Activated naive CD4-positive, alpha-beta T cell treated with Interleukin-2 at 50 U/mL for 16 hours (primary cell): ENCODE results near the gene ANXA2R.
"Not testable (repeated sequence)": the region's sequence is repeated elsewhere in the genome, so short reads cannot be mapped to it uniquely, and the experiment has no call there.

Experiments used
- DNase-seq: peaks from one replicate; pipeline ENCODE4 v3.0.0-alpha.2; 2020

The ANXA2R gene

DNA sequence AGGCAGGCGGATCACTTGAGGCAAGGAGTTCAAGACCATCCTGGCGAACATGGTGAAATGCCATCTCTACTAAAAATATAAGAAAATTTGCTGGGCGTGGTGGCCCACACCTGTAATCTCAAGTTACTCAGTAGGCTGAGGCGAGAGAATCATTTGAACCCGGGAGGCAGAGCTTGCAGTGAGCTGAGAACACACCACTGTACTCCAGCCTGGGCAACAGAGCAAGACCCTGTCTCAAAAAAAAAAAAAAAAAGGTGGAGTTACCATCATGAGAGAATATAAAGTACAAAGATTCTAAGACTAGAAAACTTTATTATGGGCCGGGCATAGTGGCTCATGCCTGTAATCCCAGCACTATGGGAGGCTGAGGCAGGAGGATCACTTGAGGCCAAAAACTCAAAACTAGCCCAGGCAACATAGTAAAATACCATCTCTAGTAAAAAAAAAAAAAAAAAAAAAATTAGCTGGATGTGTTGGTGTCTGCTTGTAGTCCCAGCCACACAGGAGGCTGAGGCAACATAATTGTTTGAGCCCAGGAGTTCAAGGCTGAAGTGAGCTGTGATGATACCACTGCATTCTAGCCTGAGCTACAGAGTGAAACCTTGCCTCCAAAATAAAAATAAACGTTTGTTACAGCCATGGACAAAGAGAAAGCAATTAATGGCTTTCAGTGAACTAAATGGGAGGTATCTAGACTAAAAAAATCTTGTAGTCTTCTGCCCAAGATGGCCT is 12.9 kb downstream of the ANXA2R start:
- DNase-seq, result no peak

DNA sequence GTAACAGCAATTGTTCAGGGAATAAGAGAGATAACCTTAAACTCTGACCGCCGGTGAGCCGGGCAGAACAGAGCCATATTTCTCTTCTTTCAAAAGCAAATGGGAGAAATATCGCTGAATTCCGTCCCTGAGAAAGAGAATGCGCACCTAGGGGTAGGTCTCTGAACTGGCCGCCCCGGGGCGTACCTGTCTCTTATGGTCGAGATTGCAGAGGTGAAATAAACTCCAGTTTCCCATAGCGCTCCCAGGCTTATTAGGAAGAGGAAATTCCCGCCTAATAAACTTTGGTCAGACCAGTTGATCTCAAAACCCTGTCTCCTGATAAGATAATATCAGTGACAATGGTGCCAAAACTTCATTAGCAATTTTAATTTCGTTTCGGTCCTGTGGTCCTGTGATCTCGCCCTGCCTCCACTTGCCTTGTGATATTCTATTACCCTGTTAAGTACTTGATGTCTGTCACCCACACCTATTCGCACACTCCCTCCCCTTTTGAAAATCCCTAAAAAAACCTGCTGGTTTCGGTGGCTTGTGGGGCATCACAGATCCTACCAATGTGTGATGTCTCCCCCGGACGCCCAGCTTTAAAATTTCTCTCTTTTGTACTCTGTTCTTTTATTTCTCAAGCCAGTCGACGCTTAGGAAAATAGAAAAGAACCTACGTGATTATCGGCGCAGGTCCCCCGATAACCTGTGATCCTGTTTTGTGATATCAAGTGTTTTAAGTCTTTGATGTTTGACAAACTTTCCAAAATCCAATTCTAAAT is 14.8 kb downstream of the ANXA2R start:
- not testable (repeated sequence) for DNase-seq

DNA sequence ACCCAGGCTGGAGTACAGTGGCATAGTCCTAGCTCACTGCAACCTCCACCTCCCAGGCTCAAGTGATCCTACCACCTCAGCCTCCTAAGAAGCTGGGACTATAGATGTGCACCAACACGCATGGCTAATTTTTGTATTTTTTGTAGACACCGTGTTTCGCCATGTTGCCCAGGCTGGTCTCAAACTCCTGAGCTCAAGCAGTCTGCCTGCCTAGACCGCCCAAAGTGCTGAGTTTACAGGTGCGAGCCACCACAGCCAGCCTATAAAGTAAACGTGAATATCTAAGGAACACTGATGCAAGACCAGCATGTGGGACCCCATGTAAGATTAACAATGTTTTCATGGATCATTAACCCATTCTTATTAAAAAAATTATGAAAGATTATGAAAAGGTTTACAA is 15.9 kb downstream of the ANXA2R start:
- DNase-seq, result no peak

DNA sequence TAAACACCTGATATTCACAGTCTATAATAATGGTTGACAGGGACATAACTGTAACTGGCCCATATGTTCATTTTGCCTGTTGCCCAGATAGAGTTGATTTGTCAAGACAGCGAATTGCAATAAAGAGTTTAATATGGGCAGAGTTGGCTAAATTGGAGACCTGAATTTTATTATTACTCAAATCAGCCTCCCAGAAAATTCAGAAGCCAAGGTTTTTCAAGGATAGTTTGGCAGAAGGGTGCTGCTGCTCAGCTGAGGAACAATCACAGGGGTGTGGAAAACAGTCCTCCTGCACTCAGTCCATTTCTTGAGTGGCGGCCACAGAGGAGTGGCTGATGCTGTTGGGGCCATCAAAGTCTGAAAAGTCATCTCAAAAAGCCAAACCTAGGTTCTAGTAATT is 19.0 kb downstream of the ANXA2R start:
- DNase-seq, result no peak

DNA sequence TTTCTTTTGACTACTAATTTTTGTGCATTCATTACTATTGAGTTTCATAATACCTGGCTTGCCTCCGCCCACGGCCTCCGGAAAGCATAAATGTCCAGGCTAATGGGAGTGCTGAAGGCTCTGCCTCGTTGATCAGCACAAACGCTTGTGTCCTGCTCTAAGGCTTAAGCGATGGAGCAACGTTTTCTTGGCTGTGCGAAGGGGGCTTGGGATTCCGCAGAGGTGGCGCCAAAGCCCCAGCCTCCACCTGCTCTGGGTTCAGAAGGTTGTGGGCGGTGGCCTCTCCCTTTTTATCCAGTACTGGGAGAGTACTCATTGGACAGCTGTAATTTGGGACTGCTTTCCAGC is 19.7 kb downstream of the ANXA2R start:
- peak; percentile 53 for DNase-seq

DNA sequence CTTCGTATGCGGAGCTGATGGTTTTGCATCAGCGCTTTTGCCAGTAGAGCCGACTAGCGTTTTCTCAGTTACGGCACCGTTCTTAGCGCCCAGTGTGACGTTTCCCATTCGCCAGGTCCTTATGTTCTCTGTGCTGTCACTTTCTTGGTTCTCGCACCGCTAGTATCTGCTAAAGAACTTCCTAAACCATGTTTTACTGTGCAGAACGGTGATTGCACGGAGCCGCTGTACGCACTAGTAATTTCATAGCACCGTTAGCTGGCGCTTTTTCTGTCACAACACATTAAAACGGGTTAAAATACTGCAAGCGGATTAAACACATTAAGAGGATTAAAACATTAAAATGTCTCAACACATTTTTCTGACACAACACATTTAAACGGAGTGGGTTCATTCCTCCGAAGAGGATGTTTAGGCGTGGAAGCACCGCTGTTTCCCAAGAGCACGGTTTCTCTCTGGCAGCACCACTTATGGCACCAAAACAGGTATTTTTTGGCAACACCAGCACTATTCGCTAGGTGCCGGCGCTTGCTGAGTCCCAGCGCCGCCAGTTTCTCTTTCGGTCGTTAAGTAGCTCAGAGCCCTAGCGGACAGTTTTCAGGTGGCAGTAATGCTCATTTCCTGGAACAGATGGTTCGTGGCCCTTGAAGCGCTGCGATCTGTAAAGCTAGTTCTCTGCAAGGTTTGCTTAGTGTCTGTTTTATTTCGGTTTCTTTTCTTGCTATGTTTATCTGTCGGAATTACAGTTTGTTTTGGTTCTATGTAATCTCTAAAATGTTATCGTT is 20.3 kb downstream of the ANXA2R start:
- peak; percentile 84 for DNase-seq

DNA sequence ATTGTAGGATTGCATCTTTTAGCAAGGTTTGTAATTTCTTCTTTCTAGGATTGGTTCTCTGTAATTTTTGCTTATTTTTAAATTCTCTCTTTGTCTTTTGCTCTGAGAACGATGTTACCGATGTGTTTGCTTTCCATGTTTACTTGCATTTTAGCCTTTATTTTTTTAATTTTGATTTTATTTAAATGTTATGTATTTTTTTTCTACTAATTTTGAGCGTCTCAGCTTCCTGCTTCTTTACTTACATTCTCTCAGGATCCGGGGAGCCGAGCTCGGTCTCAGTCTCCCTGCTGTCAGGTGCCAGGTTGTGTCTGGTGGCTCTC is 20.9 kb downstream of the ANXA2R start:
- DNase-seq, result no peak

DNA sequence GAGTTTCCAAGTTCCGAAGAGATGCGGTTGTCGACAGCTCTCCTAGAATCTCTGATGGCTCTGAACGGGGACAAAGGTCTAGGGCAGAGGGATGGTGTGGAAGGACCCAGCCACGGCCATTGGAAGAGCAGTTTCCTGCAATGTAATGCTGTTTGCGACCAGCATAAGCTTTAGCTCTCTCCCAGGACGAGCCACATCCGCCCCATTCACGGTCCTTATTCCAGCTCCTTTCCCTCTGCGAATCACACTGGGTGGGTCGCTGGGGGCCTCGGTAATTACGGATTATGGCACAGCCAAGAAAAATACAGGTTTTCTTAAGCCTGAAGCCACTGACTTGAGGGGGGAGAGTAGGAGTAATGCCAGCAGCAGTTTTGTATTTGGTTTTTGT is 22.7 kb downstream of the ANXA2R start:
- DNase-seq, result peak; percentile 39

DNA sequence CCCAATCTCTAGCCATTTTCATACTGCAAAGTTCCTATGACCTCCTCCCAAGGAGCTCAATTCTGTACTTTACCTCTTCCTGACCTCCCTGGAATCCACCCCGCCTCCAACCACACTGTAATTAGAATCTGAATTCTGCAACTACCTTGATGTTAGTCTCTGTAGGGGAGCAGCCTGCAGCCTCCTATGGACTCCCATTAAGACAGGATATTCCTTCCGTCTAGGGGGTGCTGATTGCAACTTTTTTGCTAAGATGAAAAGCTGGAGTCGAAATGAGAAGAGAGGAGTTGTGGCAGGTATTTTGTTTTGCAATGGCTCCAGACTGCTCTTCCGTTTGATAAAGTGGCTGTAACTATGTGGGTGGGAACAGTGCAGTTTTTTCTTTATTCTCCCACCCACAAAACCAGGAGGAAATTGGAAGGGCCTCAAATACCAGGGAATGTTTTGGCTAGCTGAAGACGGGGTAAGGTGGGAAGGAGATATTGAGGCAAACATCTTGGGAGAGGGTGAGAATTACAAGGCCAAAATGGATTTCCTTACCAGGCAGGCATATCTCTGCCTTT is 23.8 kb downstream of the ANXA2R start:
- DNase-seq, result no peak

DNA sequence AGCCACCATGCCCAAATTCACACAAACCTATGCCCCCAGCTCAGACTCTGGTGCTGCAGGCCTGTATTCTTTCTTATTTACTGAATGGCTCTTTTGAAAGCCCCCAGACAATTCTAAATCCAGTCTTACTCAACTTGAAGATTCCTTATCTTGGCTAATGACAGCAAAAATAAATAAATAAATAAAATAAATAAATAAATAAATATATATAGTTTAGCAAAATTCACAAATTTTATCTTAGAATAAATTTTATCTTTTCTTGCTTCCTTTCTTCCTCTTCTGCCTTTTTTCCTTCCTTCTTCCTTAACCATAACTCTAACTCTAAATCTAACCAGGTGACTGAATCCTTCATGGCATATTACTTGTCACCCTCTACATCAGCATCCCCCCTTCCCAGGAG is 25.6 kb downstream of the ANXA2R start:
- DNase-seq, result no peak

DNA sequence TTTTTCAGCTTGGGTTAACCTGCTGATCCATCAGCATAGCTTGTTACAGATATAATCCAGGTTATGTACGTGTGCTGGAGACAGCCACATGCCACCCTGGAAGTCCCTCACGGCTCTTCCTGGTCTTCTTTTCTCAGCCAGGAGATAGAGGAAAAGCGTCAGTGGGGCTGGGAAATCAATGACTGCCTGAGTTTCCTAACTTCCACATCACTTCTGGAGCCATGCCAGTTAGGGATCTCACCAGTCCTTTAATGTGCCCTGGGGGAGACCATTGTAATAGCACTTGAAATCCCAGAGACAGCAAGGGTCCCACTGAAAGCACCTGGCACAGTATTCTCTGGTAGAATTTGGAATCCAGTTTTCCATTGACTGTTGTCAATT is 29.2 kb downstream of the ANXA2R start:
- no peak for DNase-seq

DNA sequence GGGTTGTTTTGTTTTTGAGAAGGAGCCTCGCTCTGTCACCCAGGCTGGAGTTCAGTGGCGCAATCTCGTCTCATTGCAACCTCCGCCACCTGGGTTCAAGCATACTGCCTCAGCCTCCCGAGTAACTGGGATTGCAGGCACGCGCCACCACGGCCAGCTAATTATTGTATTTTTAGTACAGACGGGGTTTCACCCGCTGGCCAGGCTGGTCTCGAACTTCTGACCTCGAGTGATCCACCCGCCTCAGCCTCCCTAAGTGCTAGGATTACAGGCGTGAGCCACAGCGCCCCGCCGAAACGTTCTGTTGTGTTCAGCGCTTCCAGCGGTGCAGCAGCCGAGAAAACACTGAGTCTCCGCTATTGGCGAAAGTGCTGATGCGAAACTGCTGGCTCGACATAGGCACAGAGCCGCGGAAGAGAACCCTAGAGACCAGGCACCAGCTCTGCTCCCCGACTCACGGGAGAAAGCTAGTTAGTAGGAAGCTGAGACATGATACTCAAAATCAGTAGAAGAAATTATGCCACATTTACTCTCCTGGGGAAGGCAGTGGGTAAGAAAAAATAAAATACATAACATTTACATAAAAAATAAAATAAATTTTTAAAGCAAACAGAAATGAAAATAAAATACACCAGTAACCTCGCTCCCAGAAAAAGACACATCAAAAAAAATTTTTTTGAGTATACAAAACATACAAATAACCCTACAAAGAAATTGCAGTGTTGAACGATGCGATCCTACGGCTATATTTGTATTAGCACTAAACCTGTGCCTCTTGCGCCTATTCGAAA is 31.6 kb downstream of the ANXA2R start:
- peak; percentile 91 for DNase-seq

DNA sequence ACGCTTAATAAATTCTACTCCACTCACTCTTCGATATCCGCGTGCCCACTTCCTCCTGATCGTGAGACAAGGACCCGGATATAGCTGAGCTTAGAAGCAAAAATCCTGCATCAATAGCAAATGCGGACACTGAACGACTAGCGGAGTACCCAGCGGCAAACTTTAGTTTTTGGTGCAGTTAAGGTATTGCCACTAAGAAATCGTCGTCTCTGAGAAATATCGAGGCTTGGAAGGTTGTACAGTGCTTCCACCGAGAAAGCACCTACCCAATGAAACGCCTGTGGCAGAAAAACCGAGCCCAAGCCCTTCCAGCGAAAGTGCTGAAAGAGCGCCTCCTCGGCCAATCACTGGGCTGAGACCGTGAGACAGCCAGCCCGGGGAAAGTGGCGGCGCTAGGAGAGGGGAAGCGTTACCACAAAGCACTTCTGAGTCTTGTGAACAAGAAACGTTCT is 32.2 kb downstream of the ANXA2R start:
- DNase-seq, result peak; percentile 82

DNA sequence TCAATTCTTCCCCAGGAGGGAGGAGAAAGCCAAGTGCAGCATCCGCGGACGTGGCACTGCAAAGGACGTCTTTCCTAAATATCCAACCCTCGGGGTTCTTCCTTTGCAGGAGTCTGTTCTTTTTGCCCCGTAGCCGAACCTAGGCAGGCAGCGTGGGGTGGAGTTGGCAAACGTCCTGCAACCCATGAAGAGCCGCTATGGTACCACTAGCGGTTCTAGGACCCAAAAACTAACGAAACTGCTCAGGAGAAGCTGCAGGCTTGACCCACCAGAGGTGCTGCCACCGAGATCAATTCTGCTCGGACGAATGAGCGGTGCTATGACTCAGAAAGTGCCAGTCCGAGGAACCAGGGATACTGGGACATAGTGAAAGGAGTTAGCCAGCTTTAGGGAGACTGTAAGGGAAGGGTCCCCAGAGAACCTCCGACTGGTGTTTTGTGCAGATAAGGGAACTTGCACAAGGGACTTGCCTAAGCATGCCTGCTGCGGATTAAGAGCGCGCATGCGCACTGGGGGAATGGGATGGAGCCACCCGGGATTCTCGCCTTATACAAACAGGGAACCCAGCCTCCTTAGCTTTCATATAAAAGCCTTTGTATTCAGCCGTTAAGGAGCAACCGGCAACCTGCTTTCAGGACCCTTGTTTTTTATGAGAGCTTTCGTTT is 32.7 kb downstream of the ANXA2R start:
- peak; percentile 76 for DNase-seq

DNA sequence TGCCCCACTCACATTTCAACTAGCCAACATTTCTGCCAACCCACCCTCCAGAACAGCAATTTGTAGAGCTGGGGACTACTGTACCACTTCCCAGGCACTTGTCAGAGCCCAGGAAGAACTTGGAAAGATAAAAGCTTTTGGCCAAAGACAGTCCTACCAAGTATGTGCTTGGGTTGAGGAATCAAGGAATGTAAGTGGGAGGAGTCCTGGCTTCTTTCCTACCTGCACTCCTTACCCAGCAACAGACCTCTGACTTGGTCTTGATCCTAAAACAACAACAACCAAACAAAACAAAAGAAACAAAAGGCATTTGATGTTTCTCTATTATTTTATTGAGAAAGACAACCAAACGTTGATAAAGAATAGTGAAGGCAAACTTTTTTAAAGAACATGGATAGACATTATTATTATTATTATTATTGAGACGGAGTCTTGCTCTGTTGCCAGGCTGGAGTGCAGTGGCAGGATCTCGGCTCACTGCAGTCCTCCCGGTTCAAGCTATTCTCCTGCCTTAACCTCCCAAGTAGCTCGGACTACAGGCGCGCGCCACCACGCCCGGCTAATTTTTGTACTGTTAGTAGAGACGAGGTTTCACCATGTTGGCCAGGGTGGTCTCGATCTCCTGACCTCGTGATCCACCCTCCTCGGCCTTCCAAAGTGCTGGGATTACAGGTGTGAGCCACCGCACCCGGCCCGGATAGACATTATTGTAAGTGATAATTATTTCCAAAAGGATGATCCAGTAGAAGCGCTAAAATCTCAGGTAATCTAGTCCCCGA is 33.5 kb downstream of the ANXA2R start:
- no peak for DNase-seq

DNA sequence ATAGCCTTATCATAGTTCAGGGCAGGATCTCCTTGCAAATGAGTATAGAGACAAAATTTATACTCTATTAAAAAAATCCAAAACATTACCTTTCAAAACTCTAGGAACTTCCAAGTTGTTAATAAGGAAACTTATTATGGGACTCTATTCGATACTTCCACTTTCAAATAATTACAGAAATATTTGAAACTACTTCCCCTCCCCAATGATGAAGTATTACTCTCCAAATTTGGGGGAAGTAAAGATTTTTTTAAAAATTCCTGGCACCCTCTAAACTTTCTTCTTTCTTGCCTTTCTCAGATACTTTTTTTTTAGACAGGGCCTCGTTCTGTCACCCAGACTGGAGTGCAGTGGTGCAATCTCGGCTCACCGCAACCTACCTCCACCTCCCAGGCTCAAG is 35.1 kb downstream of the ANXA2R start:
- no peak for DNase-seq

DNA sequence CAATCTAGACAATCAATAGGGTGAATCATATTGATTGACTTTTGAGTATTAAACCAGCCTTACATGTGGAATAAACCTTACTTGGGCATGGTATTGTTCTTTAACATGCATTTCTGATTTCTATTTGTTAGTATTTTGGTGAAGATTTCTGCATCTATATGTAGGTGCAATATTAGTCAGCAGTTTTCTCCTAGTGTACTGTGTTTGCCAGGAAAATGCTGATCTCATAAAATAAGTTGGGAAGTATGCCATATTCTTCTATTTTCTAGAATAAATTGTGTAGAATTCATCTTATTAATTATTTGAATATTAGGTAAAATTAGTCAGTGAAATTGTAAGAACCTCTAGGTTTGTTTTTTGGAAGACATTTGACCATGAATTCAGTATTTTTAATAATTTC is 38.4 kb downstream of the ANXA2R start:
- DNase-seq, result no peak

DNA sequence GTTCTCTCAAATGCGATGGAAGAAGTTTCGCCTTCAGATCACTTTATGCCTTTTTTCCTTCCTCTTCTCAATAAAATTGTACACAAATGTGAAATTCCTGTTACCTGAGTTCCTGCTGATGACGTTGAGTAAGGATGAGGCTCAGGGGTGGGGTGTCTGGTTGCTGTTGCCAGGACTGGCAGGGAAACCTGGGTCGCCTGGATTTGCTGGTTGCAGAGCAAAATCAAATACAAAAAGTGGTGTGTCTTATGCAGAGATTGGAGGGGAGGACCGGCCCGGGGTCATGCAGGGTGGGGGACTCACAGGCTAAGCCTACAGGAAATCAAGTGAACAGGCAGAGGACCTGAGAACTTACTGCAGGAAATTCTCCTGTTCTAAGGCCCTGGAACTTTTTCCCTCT is 39.2 kb downstream of the ANXA2R start:
- DNase-seq, result no peak

DNA sequence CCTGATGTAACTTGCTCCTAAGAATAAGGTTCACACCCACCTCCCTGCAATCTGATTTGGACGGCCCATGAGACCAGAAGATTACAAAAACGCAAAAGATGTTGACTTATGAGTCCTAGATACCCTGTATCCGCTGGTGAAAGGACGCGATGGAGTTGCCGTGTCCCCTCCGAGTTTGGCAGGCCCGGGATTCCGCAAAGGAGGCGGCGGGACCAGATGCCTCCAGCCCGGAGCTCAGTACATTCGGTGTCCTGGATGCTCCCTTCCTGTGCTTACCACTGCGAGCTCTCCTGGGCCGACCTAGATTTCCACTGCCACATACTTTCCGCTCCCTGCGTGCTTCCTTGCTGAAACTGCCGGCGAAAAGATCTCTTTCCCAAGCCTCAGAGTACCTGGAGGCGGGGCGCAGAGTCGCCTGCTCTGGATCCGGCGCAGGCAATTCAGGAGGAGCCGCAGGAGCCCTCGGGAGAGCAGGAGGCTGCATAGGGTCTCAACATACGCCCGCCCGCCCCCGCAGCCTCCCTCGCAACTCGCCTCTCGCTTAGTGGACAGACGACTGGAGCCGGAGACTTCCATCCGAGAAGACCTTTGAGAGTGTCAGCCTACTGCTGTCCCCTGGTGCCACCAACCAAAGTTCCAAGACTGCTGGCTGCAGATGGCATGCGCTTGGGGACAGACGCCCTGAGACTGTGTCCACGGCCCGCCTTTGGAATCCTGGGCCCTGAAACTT is 39.8 kb downstream of the ANXA2R start:
- no peak for DNase-seq

DNA sequence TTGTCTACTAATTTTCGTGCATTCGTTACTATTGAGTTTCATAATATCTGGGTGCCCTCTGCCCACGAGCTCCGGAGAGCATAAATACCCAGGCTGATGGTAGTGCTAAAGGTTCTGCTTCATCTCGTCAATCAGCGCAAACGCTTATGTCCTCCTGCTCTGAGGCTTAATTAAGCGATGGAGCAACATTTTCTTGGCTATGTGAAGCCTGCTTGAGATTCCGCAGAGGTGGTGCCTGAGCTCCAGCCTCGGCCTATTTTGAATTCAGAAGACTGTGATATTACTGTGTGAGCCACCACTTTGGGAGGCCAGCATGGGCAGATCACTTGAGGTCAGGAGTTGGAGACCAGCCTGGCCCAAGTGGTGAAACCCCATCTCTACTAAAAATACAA is 44.8 kb downstream of the ANXA2R start:
- DNase-seq, result no peak
